HepG2 (cell line): ENCODE results near the gene MED12L. TPM values are rescaled to one million over a fixed set of nuclear protein-coding genes. Genes with fewer than 3 reads are reported as not detected.

ENCODE experiments used
- CEBPG ChIP-seq: IDR thresholded peaks from 2 replicates; pipeline ENCODE4 v1.6.1; 2016
- HIC2 ChIP-seq: sonication (generic); formaldehyde crosslinking; IDR thresholded peaks from 2 replicates; pipeline ENCODE4 v1.9.0; 2022; ENCODE audit warnings: low read depth, missing genetic modification reagents
- IRF1 ChIP-seq: sonication (generic); formaldehyde crosslinking; IDR thresholded peaks from 2 replicates; pipeline ENCODE4 v1.4.0; 2020; ENCODE audit warnings: low read depth, mild to moderate bottlenecking, missing genetic modification reagents
- RFXANK ChIP-seq: IDR thresholded peaks from 2 replicates; pipeline ENCODE4 v1.6.1; 2016
- ZBTB40 ChIP-seq, 2 experiments: fragments of 450-650 bp in 1 of 2; sonication (generic) in 1 of 2; formaldehyde crosslinking in 1 of 2; IDR thresholded peaks; 2 replicates each; pipeline versions ENCODE4 v1.6.1 to v1.8.0; 2016 to 2022; ENCODE audit warnings: antibody characterized with exemption in 1 of 2, mild to moderate bottlenecking in 1 of 2, missing genetic modification reagents in 1 of 2
- ZNF235 ChIP-seq: sonication (generic); formaldehyde crosslinking; IDR thresholded peaks from 2 replicates; pipeline ENCODE4 v1.8.1; 2023; ENCODE audit warnings: mild to moderate bottlenecking, missing genetic modification reagents, borderline replicate concordance
- ZNF280D ChIP-seq: sonication (generic); formaldehyde crosslinking; IDR thresholded peaks from 2 replicates; pipeline ENCODE4 v1.5.1; 2020; ENCODE audit warnings: mild to moderate bottlenecking, missing genetic modification reagents
- ZNF350 ChIP-seq: sonication (generic); formaldehyde crosslinking; IDR thresholded peaks from 2 replicates; pipeline ENCODE4 v1.4.0; 2020; ENCODE audit warnings: mild to moderate bottlenecking, low read depth, missing genetic modification reagents, borderline replicate concordance
- polyA plus RNA-seq, 8 experiments: library from polyadenylated mRNA; depleted of rRNA in 3 of 8; stranded (reverse) in 7 of 8; unstranded in 1 of 8; fragments of >200 nt; fragmentation: Illumina TruSeq in 4 of 8; extraction: Trizol in 4 of 8; gene quantifications; 2 replicates each; pipeline versions ENCODE4 v1.2.1 to v1.2.3, GENCODE V29; 2011 to 2016; ENCODE audit warnings: low read depth in 4 of 8, missing spikeins in 1 of 8, mixed read lengths in 1 of 8; ENCODE audit not compliant: insufficient read depth in 1 of 8
- total RNA-seq, 5 experiments: library from RNA; depleted of rRNA; stranded (reverse); fragments of >200 nt; fragmentation: Illumina TruSeq; extraction: Trizol; gene quantifications; 2 replicates each; pipeline ENCODE4 v1.2.3, GENCODE V29; 2016; ENCODE audit warnings: low read depth in 1 of 5
- TF ChIP-seq, protein P1 (sequence below): sonication (generic); formaldehyde crosslinking; IDR thresholded peaks from 2 replicates; pipeline ENCODE4 v1.4.0; 2020; ENCODE audit warnings: missing genetic modification reagents

The MED12L gene
- total and polyA plus RNA-seq, 2 of the 13 experiments (the other 11 are each of a cell fraction or from before 2014, with no cell fraction given), result 0.07 to 0.64 TPM

DNA sequence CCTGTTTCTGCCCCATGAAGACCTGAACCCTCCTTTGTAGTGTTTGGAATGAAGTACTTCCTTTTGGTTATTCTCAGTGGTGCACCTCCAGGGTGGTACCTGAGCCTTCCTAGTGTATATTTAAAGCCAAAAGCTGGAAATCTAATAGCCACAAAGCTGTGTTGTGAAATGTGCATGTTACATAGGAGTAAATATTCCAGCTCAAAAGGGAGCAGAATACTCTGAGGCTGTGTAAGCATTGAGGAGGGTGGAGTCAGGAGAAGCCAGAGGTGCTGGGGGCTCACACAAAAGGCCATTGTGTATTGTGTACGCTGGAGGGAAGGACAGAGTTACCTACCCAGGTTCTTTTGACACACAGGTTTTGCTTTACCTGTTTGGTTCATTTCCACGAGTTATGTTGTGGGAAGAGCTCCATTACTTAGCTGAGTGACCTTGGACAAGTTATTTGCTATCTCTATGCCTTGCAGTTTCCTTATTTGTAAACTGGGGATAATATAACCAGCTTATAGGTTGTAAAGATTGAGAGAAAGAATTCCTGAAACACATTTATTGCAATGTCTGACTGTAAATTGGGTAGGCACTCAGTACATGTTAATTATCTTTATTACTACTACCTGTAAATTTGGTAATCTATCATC, 92.9 kb downstream of the MED12L start (continued):
- TF ChIP-seq IRF1 (CRISPR knock-in tag), result no peak
- no peak for TF ChIP-seq HIC2 (CRISPR knock-in tag)
- TF ChIP-seq CEBPG (CRISPR knock-in tag), result peak; percentile 89
- no peak for TF ChIP-seq ZNF280D (CRISPR knock-in tag)
- no peak for TF ChIP-seq ZBTB40 (IDR thresholded peaks at IDR 0.05)
- TF ChIP-seq ZBTB40 (CRISPR knock-in tag; IDR thresholded peaks at IDR 0.05), result no peak
- no peak for TF ChIP-seq ZNF235 (CRISPR knock-in tag)
- no peak for TF ChIP-seq RFXANK
- no peak for TF ChIP-seq ZNF350 (CRISPR knock-in tag)
- TF ChIP-seq, protein P1, sequence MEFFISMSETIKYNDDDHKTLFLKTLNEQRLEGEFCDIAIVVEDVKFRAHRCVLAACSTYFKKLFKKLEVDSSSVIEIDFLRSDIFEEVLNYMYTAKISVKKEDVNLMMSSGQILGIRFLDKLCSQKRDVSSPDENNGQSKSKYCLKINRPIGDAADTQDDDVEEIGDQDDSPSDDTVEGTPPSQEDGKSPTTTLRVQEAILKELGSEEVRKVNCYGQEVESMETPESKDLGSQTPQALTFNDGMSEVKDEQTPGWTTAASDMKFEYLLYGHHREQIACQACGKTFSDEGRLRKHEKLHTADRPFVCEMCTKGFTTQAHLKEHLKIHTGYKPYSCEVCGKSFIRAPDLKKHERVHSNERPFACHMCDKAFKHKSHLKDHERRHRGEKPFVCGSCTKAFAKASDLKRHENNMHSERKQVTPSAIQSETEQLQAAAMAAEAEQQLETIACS (CRISPR knock-in tag), result no peak
